SK-N-SH treated with all-trans-retinoic acid at 6 μM for 48 hours (cell line): ENCODE measurements around the gene PODXL2.

Experiments used
- ATAC-seq: fragments of 200-7000 bp; cut with Tn5 transposase; 3 replicates; pipeline ENCODE4 v1.9.1; 2020; ENCODE audit warnings: mild to moderate bottlenecking, moderate library complexity
- ARNTL ChIP-seq: fragments of 450-650 bp; formaldehyde crosslinking; IDR thresholded peaks from 2 replicates; pipeline ENCODE4 v1.5.0; 2020; ENCODE audit warnings: low read depth, mild to moderate bottlenecking, moderate library complexity, borderline replicate concordance
- CSDC2 ChIP-seq: fragments of 250-450 bp; sonication (Bioruptor Pico); IDR thresholded peaks from 2 replicates; pipeline ENCODE4 v1.5.0; 2020; ENCODE audit warnings: mild to moderate bottlenecking, moderate library complexity
- ESRRG ChIP-seq: fragments of 250-450 bp; sonication (Bioruptor Pico); IDR thresholded peaks from 2 replicates; pipeline ENCODE4 v1.6.1; 2021; ENCODE audit warnings: mild to moderate bottlenecking
- ISL1 ChIP-seq: fragments of 250-450 bp; sonication (Bioruptor Pico); IDR thresholded peaks from 2 replicates; pipeline ENCODE4 v2.1.2; 2022; ENCODE audit warnings: mild to moderate bottlenecking, moderate library complexity
- OSR1 ChIP-seq: fragments of 250-450 bp; sonication (Bioruptor Pico); IDR thresholded peaks from 2 replicates; pipeline ENCODE4 v1.8.0; 2022; ENCODE audit warnings: moderate library complexity, mild to moderate bottlenecking, inconsistent platforms
- PPARA ChIP-seq: fragments of 250-450 bp; sonication (Bioruptor Pico); IDR thresholded peaks from 2 replicates; pipeline ENCODE4 v1.5.0; 2020; ENCODE audit warnings: mild to moderate bottlenecking, borderline replicate concordance
- SNAI2 ChIP-seq: fragments of 250-450 bp; sonication (Bioruptor Pico); IDR thresholded peaks from 2 replicates; pipeline ENCODE4 v1.5.0; 2020; ENCODE audit warnings: mild to moderate bottlenecking, moderate library complexity
- TCF4 ChIP-seq: fragments of 250-450 bp; sonication (Bioruptor Pico); IDR thresholded peaks from 2 replicates; pipeline ENCODE4 v1.8.0; 2021; ENCODE audit warnings: mild to moderate bottlenecking, moderate library complexity, borderline replicate concordance
- ZC3H10 ChIP-seq: fragments of 250-450 bp; sonication (Bioruptor Pico); IDR thresholded peaks from 2 replicates; pipeline ENCODE4 v1.5.1; 2021; ENCODE audit warnings: mild to moderate bottlenecking, moderate library complexity
- ZFP3 ChIP-seq: fragments of 250-450 bp; sonication (Bioruptor Pico); IDR thresholded peaks from 2 replicates; pipeline ENCODE4 v1.5.0; 2020; ENCODE audit warnings: mild to moderate bottlenecking, moderate library complexity
- ZNF565 ChIP-seq: fragments of 450-650 bp; formaldehyde crosslinking; conservative IDR thresholded peaks from 2 replicates; pipeline ENCODE4 v1.5.0; 2020; ENCODE audit warnings: low read depth, mild to moderate bottlenecking, moderate library complexity
- ZNF70 ChIP-seq: fragments of 450-650 bp; formaldehyde crosslinking; IDR thresholded peaks from 2 replicates; pipeline ENCODE4 v1.5.0; 2020; ENCODE audit warnings: mild to moderate bottlenecking, moderate library complexity
- ZNF8 ChIP-seq: fragments of 450-650 bp; formaldehyde crosslinking; IDR thresholded peaks from 2 replicates; pipeline ENCODE4 v1.5.0; 2020; ENCODE audit warnings: mild to moderate bottlenecking, moderate library complexity
- TF ChIP-seq, protein P1 (sequence below): fragments of 250-450 bp; sonication (Bioruptor Pico); IDR thresholded peaks from 2 replicates; pipeline ENCODE4 v1.8.0; 2021; ENCODE audit warnings: low read depth, mild to moderate bottlenecking, moderate library complexity, borderline replicate concordance
- TF ChIP-seq, protein P2 (sequence below): fragments of 250-450 bp; sonication (Bioruptor Pico); IDR thresholded peaks from 2 replicates; pipeline ENCODE4 v1.8.0; 2020; ENCODE audit warnings: mild to moderate bottlenecking, moderate library complexity, borderline replicate concordance
- TF ChIP-seq, protein P3 (sequence below): fragments of 250-450 bp; sonication (Bioruptor Pico); IDR thresholded peaks from 2 replicates; pipeline ENCODE4 v1.5.0; 2020; ENCODE audit warnings: mild to moderate bottlenecking, moderate library complexity
- TF ChIP-seq, protein P4 (sequence below): fragments of 250-450 bp; sonication (Bioruptor Pico); IDR thresholded peaks from 2 replicates; pipeline ENCODE4 v1.5.1; 2020; ENCODE audit warnings: low read depth, mild to moderate bottlenecking, moderate library complexity
- TF ChIP-seq, protein P5 (sequence below): fragments of 250-450 bp; sonication (Bioruptor Pico); IDR thresholded peaks from 2 replicates; pipeline ENCODE4 v1.5.1; 2021; ENCODE audit warnings: mild to moderate bottlenecking, moderate library complexity

The PODXL2 gene

DNA sequence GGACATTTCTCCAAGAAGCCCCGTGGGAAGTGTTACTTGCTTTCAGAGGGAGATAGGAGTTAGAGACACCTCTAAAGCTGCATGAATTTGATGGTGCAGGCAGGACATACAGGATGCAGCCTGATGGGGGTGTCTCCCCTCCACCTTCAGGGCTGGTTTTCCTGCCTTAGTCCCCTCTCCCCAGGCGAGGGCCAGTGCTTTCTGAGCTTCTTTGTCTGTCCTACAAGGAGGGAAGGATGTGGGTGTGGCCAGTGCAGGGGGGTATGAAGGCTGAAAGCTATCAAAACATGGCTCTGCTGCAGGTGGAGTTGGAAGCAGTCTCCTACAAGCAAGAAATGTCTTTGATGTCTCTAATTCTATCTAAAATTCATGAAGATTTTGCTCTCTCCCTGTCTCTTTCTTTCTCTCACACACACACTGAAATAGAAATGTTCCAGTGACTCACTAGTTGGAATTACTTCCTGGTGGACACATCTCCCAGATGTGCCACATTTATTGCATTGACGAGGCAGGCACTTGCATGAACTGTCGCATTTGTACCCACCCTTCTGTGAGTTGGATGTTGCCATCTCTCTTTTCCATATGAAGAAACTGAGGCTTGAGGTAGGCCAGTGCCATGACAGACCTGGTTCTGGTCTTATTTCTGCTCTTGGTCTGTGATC, 13.9 kb upstream of the PODXL2 start:
- no peak for ATAC-seq
- TF ChIP-seq, protein P1, sequence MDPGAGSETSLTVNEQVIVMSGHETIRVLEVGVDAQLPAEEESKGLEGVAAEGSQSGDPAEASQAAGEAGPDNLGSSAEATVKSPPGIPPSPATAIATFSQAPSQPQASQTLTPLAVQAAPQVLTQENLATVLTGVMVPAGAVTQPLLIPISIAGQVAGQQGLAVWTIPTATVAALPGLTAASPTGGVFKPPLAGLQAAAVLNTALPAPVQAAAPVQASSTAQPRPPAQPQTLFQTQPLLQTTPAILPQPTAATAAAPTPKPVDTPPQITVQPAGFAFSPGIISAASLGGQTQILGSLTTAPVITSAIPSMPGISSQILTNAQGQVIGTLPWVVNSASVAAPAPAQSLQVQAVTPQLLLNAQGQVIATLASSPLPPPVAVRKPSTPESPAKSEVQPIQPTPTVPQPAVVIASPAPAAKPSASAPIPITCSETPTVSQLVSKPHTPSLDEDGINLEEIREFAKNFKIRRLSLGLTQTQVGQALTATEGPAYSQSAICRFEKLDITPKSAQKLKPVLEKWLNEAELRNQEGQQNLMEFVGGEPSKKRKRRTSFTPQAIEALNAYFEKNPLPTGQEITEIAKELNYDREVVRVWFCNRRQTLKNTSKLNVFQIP (CRISPR knock-in tag) = no peak
- TF ChIP-seq PPARA (CRISPR knock-in tag) (no peak), ISL1 (CRISPR knock-in tag) (no peak), CSDC2 (no peak), ZNF8 (CRISPR knock-in tag) (no peak), ZNF70 (CRISPR knock-in tag) (no peak), SNAI2 (CRISPR knock-in tag) (no peak), ZFP3 (CRISPR knock-in tag) (no peak), ZC3H10 (CRISPR knock-in tag) (no peak), OSR1 (CRISPR knock-in tag) (no peak), ARNTL (CRISPR knock-in tag) (no peak), ZNF565 (CRISPR knock-in tag) (no peak), TCF4 (CRISPR knock-in tag) (no peak)
- TF ChIP-seq, protein P2, sequence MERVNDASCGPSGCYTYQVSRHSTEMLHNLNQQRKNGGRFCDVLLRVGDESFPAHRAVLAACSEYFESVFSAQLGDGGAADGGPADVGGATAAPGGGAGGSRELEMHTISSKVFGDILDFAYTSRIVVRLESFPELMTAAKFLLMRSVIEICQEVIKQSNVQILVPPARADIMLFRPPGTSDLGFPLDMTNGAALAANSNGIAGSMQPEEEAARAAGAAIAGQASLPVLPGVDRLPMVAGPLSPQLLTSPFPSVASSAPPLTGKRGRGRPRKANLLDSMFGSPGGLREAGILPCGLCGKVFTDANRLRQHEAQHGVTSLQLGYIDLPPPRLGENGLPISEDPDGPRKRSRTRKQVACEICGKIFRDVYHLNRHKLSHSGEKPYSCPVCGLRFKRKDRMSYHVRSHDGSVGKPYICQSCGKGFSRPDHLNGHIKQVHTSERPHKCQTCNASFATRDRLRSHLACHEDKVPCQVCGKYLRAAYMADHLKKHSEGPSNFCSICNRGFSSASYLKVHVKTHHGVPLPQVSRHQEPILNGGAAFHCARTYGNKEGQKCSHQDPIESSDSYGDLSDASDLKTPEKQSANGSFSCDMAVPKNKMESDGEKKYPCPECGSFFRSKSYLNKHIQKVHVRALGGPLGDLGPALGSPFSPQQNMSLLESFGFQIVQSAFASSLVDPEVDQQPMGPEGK = no peak
- TF ChIP-seq, protein P3, sequence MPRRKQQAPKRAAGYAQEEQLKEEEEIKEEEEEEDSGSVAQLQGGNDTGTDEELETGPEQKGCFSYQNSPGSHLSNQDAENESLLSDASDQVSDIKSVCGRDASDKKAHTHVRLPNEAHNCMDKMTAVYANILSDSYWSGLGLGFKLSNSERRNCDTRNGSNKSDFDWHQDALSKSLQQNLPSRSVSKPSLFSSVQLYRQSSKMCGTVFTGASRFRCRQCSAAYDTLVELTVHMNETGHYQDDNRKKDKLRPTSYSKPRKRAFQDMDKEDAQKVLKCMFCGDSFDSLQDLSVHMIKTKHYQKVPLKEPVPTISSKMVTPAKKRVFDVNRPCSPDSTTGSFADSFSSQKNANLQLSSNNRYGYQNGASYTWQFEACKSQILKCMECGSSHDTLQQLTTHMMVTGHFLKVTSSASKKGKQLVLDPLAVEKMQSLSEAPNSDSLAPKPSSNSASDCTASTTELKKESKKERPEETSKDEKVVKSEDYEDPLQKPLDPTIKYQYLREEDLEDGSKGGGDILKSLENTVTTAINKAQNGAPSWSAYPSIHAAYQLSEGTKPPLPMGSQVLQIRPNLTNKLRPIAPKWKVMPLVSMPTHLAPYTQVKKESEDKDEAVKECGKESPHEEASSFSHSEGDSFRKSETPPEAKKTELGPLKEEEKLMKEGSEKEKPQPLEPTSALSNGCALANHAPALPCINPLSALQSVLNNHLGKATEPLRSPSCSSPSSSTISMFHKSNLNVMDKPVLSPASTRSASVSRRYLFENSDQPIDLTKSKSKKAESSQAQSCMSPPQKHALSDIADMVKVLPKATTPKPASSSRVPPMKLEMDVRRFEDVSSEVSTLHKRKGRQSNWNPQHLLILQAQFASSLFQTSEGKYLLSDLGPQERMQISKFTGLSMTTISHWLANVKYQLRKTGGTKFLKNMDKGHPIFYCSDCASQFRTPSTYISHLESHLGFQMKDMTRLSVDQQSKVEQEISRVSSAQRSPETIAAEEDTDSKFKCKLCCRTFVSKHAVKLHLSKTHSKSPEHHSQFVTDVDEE (CRISPR knock-in tag) = no peak
- TF ChIP-seq, protein P4, sequence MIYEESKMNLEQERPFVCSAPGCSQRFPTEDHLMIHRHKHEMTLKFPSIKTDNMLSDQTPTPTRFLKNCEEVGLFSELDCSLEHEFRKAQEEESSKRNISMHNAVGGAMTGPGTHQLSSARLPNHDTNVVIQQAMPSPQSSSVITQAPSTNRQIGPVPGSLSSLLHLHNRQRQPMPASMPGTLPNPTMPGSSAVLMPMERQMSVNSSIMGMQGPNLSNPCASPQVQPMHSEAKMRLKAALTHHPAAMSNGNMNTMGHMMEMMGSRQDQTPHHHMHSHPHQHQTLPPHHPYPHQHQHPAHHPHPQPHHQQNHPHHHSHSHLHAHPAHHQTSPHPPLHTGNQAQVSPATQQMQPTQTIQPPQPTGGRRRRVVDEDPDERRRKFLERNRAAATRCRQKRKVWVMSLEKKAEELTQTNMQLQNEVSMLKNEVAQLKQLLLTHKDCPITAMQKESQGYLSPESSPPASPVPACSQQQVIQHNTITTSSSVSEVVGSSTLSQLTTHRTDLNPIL = no peak
- TF ChIP-seq, protein P5, sequence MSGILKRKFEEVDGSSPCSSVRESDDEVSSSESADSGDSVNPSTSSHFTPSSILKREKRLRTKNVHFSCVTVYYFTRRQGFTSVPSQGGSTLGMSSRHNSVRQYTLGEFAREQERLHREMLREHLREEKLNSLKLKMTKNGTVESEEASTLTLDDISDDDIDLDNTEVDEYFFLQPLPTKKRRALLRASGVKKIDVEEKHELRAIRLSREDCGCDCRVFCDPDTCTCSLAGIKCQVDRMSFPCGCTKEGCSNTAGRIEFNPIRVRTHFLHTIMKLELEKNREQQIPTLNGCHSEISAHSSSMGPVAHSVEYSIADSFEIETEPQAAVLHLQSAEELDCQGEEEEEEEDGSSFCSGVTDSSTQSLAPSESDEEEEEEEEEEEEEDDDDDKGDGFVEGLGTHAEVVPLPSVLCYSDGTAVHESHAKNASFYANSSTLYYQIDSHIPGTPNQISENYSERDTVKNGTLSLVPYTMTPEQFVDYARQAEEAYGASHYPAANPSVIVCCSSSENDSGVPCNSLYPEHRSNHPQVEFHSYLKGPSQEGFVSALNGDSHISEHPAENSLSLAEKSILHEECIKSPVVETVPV (CRISPR knock-in tag) = no peak

DNA sequence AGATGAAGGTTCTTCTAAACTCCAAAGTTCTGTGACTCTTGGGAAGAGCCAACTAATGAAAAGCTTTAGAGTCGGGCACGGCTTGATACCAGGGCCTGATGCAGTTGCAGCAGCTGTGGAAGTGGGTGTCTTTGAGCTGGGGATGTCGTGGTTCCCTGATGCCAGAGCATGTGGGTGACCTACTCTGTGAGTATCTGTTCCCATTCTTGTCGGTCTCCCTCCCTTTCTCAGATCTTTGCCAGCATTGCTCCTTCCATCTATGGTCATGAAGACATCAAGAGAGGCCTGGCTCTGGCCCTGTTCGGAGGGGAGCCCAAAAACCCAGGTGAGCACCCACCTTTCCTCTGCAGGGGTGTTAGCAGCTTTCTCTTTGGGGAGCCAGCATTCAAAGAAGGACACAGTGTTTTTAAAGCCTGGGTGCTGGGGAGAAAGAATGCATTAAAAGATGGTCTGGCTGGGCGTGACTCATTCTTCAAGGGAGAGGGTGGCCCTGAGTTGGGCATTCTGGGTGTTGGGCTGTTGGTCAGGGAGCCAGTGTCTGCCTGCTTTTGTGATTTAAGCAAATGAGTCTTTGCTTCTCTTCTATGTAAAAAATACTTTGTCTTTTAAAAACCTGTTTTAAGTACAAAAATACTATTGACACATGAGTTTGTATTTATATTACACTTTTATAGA, 13.2 kb upstream of the PODXL2 start:
- no peak for ATAC-seq
- TF ChIP-seq ZNF70 (CRISPR knock-in tag) (no peak), OSR1 (CRISPR knock-in tag) (no peak), ESRRG (CRISPR knock-in tag) (no peak), SNAI2 (CRISPR knock-in tag) (no peak), TCF4 (CRISPR knock-in tag) (no peak), ZNF565 (CRISPR knock-in tag) (no peak), ZFP3 (CRISPR knock-in tag) (no peak), ISL1 (CRISPR knock-in tag) (no peak)
- TF ChIP-seq, protein P1 (CRISPR knock-in tag) = no peak
- TF ChIP-seq, protein P5 (CRISPR knock-in tag) = no peak
